GM21576 (cell line): ENCODE measurements around the gene GPATCH1.
"Not testable (repeated sequence)": the region's sequence is repeated elsewhere in the genome, so short reads cannot be mapped to it uniquely, and the experiment has no call there.

Source experiments
- ATAC-seq: cut with Tn5 transposase; IDR thresholded peaks from one replicate; pipeline ENCODE4 v1.9.1; 2021; ENCODE audit warnings: mild to moderate bottlenecking, moderate library complexity; ENCODE audit not compliant: unreplicated experiment

The GPATCH1 gene, protein sequence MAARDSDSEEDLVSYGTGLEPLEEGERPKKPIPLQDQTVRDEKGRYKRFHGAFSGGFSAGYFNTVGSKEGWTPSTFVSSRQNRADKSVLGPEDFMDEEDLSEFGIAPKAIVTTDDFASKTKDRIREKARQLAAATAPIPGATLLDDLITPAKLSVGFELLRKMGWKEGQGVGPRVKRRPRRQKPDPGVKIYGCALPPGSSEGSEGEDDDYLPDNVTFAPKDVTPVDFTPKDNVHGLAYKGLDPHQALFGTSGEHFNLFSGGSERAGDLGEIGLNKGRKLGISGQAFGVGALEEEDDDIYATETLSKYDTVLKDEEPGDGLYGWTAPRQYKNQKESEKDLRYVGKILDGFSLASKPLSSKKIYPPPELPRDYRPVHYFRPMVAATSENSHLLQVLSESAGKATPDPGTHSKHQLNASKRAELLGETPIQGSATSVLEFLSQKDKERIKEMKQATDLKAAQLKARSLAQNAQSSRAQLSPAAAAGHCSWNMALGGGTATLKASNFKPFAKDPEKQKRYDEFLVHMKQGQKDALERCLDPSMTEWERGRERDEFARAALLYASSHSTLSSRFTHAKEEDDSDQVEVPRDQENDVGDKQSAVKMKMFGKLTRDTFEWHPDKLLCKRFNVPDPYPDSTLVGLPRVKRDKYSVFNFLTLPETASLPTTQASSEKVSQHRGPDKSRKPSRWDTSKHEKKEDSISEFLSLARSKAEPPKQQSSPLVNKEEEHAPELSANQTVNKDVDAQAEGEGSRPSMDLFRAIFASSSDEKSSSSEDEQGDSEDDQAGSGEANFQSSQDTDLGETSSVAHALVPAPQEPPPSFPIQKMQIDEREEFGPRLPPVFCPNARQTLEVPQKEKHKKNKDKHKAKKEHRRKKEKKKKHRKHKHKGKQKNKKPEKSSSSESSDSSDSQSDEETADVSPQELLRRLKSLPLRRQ

DNA sequence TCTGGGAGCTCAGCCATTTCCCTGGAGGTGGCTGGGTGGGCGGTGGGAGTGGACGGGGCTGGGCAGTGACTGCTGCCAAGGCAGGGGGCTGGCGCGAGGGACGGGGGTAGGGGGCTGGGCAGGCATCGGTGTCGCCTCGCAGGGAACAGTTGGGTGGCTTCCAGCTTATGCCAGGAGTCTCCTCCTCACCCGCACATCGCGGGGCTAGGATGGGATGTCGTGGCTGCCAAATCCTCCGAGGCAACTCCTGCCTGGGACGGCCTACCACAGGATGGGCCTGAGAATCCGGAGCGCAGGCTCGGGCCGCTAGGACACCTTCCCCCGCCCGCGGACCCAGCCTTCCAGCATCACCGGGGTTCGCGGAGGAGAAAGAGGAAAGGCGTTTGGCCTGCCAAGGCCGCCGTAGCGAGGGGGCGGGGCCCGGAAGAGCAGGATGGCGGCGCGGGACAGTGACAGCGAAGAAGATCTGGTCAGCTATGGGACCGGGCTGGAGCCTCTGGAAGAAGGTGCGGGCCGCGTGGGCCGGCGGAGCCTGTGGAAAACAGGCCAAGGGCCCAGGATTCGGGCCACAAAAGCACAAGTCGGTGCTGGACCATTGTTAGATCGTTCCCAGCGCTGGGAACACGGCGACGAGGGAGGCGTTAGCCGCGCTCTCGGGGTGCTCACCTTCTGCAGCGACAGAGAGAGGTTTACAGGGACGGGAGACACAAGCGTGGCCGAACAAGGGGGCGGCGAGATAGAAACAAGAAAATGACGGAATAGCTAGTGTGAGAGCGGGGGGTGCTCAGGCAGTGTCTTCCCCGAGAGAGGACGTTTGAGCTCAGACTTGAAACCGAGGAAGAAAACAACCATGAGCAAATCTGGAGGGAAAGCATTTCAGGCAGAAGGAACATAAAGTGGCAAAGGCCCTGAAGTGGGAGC lies at the start of gene GPATCH1:
Gene GPATCH1 (plus strand): TSS at position 421 of the 921 bp plus-strand sequence. CDS start 13 bp downstream, at position 434.
- ATAC-seq, result peak; percentile 85

- ATAC-seq, result no peak
Measured at GRCh38 chr19:33032218-33032781, 48.7 kb upstream of the GPATCH1 start.

- ATAC-seq, result no peak
Measured at GRCh38 chr19:33035461-33035860, 45.5 kb upstream of the GPATCH1 start.

GRCh38 chr19:33036370-33037167 lies 44.4 kb upstream of the GPATCH1 start:
- ATAC-seq, result not testable (repeated sequence)

GRCh38 chr19:33037168-33038025 lies 43.6 kb upstream of the GPATCH1 start:
- ATAC-seq, result not testable (repeated sequence)

DNA sequence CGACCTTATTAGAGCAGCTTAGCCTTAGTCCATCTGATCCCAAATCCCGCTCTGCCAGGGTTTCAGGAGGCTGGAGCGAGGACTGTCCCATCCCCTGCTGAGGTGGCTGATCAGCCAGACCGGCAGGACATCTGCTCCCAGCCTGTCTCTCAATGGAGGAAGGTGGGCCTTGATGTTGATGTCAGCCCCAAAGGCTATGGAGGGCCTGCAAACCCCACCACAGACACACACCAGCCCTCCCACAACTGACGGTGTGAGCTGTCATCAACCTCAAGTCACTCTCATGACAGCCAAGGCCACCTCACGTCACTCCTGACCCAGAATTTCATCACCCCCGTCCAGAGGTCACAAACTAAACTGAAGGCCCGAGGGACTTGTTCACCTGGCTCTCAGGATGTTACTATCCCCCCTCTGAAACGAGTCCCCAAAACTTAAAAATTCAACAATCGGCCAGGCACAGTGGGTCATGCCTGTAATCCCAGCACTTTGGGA lies 41.8 kb upstream of the GPATCH1 start:
- ATAC-seq, result no peak

GRCh38 chr19:33039815-33040214 lies 41.2 kb upstream of the GPATCH1 start:
- no peak for ATAC-seq

DNA sequence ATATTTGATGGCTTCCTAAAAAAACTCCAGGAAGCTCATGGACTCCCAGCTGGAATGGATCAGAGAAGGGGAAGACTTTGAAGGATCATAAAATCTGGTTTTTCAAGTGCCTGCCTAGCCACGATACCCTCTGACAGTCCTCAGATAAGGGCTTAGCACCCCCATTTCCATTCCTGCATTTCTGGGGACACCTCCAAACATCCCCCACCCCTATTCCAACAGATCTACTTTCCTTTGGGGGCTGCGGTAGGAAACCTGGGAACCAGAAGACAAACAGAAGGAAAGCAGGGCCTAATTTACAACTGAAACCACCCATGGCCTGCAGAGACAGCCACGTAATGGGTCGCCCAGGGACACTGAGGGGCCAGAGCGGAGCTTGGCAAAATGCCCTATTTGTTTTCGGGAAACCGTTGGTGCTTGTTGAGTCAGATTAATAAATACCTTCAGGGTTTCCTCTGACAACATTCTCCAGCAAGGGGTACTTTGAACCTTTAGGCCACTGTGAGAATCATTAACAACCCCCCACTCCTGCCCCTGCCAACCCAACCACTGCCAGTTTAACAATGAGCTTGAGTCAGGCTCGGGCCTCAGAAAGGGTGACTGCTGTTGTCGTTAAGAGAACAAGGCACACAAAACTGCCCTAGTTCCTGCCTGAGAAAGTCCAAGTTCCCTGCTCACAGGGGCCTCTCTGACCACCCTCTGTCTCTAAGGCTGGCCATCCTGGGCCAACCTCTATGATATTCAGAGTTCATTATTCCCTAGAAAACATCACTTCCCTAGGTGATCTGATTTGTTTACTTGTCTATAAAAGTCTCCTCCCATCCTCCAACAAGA lies 39.8 kb upstream of the GPATCH1 start:
- no peak for ATAC-seq

DNA sequence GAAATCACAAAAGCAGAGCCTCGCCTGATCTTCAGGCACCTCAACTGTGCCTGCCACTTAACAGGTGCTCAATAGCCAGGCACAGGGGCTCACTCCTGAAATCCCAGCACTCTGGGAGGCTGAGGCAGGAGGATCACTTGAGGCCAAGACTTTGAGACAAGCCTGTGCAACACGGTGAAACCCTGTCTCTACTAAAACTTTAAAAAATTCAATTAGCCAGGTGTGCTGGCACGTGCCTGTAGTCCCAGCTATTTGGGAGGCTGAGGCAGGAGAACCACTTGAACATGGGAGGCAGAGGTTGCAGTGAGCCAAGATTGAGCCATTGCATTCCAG lies 39.2 kb upstream of the GPATCH1 start:
- not testable (repeated sequence) for ATAC-seq

DNA sequence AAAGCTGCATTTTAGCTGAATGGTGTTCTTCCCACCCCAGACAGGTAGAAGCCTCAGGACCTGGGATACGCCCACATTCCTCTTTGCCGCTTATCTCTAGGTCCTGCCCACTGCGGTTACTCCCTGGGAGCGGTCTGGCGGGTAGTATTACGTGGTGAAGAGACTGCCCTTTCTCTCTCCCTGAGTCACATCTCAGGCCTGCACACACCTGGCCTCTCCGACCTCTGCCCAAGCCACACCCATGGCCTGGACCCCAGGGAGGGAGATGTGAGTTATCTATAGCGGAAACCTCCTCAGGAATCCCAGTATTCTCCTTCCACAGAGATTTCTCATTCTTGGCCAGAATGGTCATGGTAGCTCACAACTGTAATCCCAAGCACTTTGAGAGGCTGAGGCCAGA lies 33.6 kb upstream of the GPATCH1 start:
- ATAC-seq, result no peak

GRCh38 chr19:33048806-33049676 lies 31.9 kb upstream of the GPATCH1 start:
- ATAC-seq, result no peak

DNA sequence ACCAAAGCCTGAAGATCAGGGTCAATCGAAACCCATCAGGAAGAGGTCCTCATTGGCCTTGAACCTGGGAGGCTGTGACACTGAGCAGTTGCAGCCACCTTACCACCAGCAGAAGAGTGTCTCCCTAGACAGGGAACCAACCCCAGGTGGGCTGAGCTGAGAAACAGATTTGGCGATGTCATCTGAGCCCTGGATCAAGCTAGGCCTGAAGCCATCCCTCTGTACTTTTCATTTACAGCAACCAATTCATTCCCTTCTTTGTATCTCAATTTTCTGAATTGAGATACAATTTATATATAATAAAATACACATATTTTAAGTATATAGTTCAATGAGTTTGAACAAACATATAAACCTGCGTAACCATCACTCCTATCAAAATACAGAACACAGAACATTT lies 30.9 kb upstream of the GPATCH1 start:
- ATAC-seq, result no peak

DNA sequence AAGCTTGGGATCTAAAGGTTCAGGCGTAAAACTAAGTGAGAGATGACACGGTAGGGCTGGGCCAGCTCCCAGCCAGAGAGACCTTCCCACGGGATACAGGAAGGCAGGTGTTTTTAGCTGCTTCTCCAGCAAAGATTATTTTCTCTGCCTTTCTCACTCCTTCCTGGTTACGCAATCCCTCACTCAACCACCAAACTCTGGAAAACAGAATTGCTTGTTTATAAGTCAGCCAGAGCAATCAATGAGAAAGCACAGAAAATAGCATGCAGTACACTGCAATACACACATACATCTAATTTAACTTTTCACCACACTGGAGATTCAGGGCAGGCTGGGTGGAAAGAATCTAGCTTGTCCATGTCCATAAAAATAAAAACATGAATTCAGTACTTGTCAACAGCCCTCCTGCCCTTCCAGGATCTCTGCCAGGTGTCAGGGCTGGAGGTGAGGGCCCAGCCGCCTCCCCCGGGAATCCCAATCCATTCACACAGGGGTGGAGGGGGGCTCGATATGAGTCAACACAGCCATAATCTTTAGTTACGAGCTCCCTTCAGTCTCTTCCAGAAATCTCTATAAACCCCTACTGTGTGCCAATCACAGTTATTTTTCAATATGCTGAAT lies 28.5 kb upstream of the GPATCH1 start:
- ATAC-seq, result no peak

DNA sequence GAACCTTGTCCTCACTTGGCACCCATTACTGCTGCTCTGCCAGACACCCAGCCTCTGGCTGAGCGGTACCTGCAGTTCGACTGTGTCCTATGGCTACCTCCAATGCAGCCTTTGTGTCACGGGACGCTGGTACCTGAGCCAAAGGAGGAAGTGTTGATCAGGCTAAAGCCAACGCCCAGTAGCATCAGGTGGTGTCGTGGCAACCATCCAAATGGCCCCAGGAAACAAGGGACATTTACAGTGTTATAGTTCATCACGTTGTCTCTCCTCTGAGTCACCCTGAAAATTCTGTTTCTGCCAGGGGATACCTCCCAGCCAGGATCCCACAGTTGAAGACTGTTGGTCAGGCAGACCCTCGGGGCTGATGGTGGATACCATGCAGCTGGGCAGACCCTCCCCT lies 26.4 kb upstream of the GPATCH1 start:
- no peak for ATAC-seq

DNA sequence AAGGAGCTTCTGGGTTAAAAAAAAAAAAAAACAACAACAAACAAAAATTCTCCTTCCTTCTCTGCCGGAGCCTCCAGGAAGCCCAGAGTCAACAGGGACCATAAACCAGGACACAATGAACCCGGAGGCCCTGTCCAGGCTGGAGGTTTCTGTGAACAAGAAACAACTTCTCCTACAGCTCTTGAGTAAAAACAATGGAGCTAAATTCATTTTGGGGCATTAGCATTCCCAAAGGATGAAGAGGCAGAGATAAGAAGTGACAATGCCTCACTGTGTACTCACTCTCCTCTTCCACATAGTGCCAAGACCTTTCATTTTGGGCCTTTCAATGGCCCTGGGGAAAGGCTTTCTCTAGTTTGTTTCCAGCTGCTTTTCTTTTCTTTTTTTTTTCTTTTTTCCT lies 25.3 kb upstream of the GPATCH1 start:
- ATAC-seq, result no peak

DNA sequence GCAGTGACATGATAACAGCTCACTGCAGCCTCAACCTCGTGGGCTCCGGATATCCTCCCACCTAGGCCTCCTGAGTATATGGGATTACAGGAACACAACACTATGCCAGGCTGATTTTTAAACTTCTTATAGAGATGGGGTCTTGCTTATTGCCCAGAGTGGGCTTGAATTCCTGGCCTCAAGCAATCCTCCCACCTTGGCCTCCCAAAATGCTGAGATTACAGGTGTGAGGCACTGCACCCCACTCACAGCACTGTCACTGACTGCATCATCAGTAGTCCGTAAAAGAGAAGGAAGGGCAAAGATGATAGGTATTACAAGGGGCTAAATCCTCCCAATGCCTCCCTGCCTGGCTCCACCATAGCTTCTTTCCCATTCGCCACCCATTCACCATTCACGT lies 20.4 kb upstream of the GPATCH1 start:
- ATAC-seq, result no peak
